ENCODE results near the gene LKAAEAR1.

GRCh38 chr20:64044484-64045247, 39.5 kb downstream of the LKAAEAR1 start:
- TF ChIP-seq CTCF (IDR thresholded peaks at IDR 0.05; ENCODE audit: borderline replicate concordance, extremely low read depth, low read length, poor library complexity, severe bottlenecking) (no peak), EZH2 (IDR thresholded peaks at IDR 0.05; ENCODE audit: borderline replicate concordance, low read depth, low read length, severe bottlenecking) (no peak)
